Ovary (tissue), 9 donors: ENCODE results near the gene XPA. TPM values are rescaled to one million over a fixed set of nuclear protein-coding genes. Genes with fewer than 3 reads are reported as not detected.

ENCODE experiments used
- DNase-seq, 5 donors: peaks; one replicate each; pipeline ENCODE4 v3.0.0-alpha.2; 2019 to 2020
- H3K27ac ChIP-seq, 2 donors: fragments of 200-600 bp; one replicate each; pipeline versions ENCODE4 v1.5.1 to v1.8.0; 2019 to 2022
- H3K27me3 ChIP-seq: fragments of 200-600 bp; one replicate; pipeline ENCODE4 v1.8.0; 2022
- H3K36me3 ChIP-seq: fragments of 200-600 bp; sonication (generic); one replicate; pipeline ENCODE4 v1.5.1; 2019
- H3K4me1 ChIP-seq: one replicate; pipeline ENCODE4 v1.8.1; 2013; ENCODE audit warnings: mild to moderate bottlenecking, moderate library complexity; ENCODE audit not compliant: insufficient read depth
- H3K4me3 ChIP-seq: fragments of 200-600 bp; sonication (generic); one replicate; pipeline ENCODE4 v1.5.1; 2017
- H3K9me3 ChIP-seq, 2 donors: fragments of 200-600 bp in 1 of 2; sonication (generic) in 1 of 2; one replicate each; pipeline versions ENCODE4 v1.5.1 to v1.8.1; 2013 to 2019; ENCODE audit warnings: mild to moderate bottlenecking in 1 of 2, moderate library complexity in 1 of 2
- CTCF ChIP-seq, 3 donors: fragments of 450-650 bp in 2 of 3; fragments of 200-600 bp in 1 of 3; IDR thresholded peaks; one replicate each; pipeline versions ENCODE4 v1.5.1 to v1.8.0; 2016 to 2022; ENCODE audit warnings: antibody characterized with exemption in 3 of 3, mild to moderate bottlenecking in 1 of 3
- EP300 ChIP-seq: sonication (generic); formaldehyde crosslinking; IDR thresholded peaks from one replicate; pipeline ENCODE4 v1.6.1; 2017; ENCODE audit warnings: antibody characterized with exemption
- POLR2A ChIP-seq: fragments of 450-650 bp; IDR thresholded peaks from one replicate; pipeline ENCODE4 v1.6.1; 2017; ENCODE audit warnings: antibody characterized with exemption, mild to moderate bottlenecking, moderate library complexity
- WGBS, 3 donors: extraction: QIAGEN DNeasy Blood & Tissue Kit in 1 of 3; methylation state at CpG; one replicate each; pipeline versions ENCODE4 v1.1.5 to v1.1.7; 2013 to 2017; 5-methylcytosine and 5-hydroxymethylcytosine counted together
- intact Hi-C, 4 donors: fragments of 100-400 bp; cut with DNase I; formaldehyde crosslinking; loops; one replicate each; pipeline versions ENCODE4 v1.11.0 to v1.15.1; 2022 to 2023
- polyA plus RNA-seq, 2 donors: library from polyadenylated mRNA; stranded (reverse); fragments of 200-250 nt in 1 of 2; fragments of 350-450 nt in 1 of 2; fragmentation: Illumina TruSeq in 1 of 2; extraction: RNeasy Lipid Tissue Mini Kit (QIAGEN cat#74804) in 1 of 2; gene quantifications; one replicate each; pipeline ENCODE4 v1.2.3, GENCODE V29; 2013 to 2014
- total RNA-seq, 7 donors: library from RNA; depleted of rRNA in 2 of 7; stranded (reverse); fragments of >200 nt in 2 of 7; fragmentation: NEBNext Ultra II Directional in 3 of 7; extraction: Animal tissue kit (Norgen Biotek cat#: 25700) in 3 of 7; gene quantifications; one replicate each; pipeline versions ENCODE4 v1.1.0 to v1.2.4, GENCODE V29; 2016 to 2023
- donor health status: DM: no; HTN: no; CAD: no; lungs with moderate emphysema.
- donor health status: DM: no; HTN: no; CAD: no.
- donor health status: Bipolar disorder and iron deficiency.
- donor health status: DM: yes; HTN: yes; CAD: no.
- donor health status: DM: no; HTN: no; CAD: no.
- donor health status: DM: yes; HTN: yes; CAD: no.

Gene XPA
- total and polyA plus RNA-seq, 9 donors = 13.7 to 23.6 (median 16.7) TPM

GRCh38 chr9:97740848-97741821 lies 44.0 kb upstream of the XPA start:
- TF ChIP-seq POLR2A = no peak
- TF ChIP-seq CTCF (IDR thresholded peaks at IDR 0.05) = no peak
- no peak for TF ChIP-seq EP300
- H3K27ac ChIP-seq = no peak overlapping the region
- peaks cover 4% of the 10 kb centered on the region for H3K4me1 ChIP-seq
- H3K27me3 ChIP-seq = no peaks in the 10 kb centered on the region
- 2 to 4% (median 3%) methylated on average over 37 to 56 of the region's 56 CpGs for WGBS, 3 donors
- peak; percentile 33 to 61 (median 43) for DNase-seq
- peak overlapping the region; percentile 25 for H3K4me3 ChIP-seq
- peaks cover 0 to 3% of the 10 kb centered on the region in 2 donors for H3K9me3 ChIP-seq
- intact Hi-C loops = no loop called here
- no peaks in the 10 kb centered on the region for H3K36me3 ChIP-seq

DNA sequence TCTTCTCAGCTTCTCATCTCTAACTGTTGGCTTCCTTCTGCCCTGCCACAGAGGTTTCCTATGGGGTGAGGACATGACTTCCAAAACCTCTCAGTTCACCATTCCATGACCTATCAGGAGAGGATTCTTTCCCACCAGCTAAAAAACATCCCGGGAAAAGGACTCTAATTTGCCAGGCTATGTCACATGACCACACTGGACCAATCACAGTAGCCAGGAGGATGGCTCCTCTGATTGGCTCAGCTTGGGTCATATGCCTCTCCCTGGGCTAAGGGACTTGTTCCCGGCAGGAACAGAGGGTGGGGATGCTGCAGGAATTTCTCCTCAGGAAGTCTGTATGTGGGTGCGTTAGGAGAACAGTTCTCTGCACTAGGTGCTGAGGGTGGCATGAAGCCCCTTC lies 40.3 kb upstream of the XPA start:
- no peak for DNase-seq
- H3K4me1 ChIP-seq = peaks cover 4% of the 10 kb centered on the region
- no peak for TF ChIP-seq CTCF (IDR thresholded peaks at IDR 0.05)
- TF ChIP-seq POLR2A = no peak
- TF ChIP-seq EP300 = no peak
- no peaks in the 10 kb centered on the region for H3K36me3 ChIP-seq
- intact Hi-C loops = loop anchor here in 1 of 4 donors (10.0 kb wide), 1 partner anchor 137 kb away; no protein-coding TSS in a partner anchor
- H3K27me3 ChIP-seq = no peaks in the 10 kb centered on the region
- WGBS, 3 donors = 29 to 38% (median 30%) methylated on average over 3 of the region's 3 CpGs
- no peak overlapping the region for H3K4me3 ChIP-seq
- H3K27ac ChIP-seq = no peak overlapping the region
- H3K9me3 ChIP-seq = peaks cover 0 to 3% of the 10 kb centered on the region in 2 donors

- no peak for DNase-seq
- Histone ChIP-seq H3K4me3 (no peak overlapping the region), H3K27ac (no peak overlapping the region), H3K4me1 (no peaks in the 10 kb centered on the region), H3K36me3 (no peaks in the 10 kb centered on the region), H3K9me3 (no peaks in the 10 kb centered on the region), H3K27me3 (no peaks in the 10 kb centered on the region)
- intact Hi-C loops = loop anchor here in 1 of 4 donors (10.0 kb wide), 1 partner anchor 140 kb away; no protein-coding TSS in a partner anchor
- TF ChIP-seq POLR2A = no peak
- no peak for TF ChIP-seq CTCF (IDR thresholded peaks at IDR 0.05)
- no peak for TF ChIP-seq EP300
- 83 to 89% (median 84%) methylated on average over 7 of the region's 7 CpGs for WGBS, 3 donors
These were observed 38.0 kb upstream of the XPA start for GRCh38 chr9:97735070-97735600.

DNA sequence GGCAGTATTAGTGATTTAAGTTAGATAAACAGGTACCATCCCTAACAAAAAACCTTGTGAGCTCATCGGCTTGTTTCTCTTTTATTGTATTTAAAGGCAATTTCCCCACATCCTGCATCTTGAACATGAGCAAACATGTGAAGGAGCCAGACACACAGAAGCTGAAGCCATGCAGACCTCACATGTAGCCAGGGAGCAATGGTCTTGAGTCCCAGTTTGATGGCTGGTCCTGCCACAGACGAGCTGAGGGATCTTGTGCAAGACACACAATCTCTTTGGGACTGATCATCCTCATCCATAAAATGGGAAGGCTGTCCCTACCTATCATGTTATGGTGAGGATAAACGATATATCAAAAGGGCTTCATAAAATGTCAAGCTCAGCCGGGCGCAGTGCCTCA lies 29.6 kb upstream of the XPA start:
- Histone ChIP-seq H3K9me3 (no peaks in the 10 kb centered on the region), H3K36me3 (no peaks in the 10 kb centered on the region), H3K27ac (no peak overlapping the region), H3K4me3 (no peak overlapping the region), H3K27me3 (no peaks in the 10 kb centered on the region), H3K4me1 (no peaks in the 10 kb centered on the region)
- intact Hi-C loops = no loop called here
- WGBS, 3 donors = 78 to 85% (median 84%) methylated on average over 5 of the region's 5 CpGs
- TF ChIP-seq EP300 = no peak
- no peak for TF ChIP-seq POLR2A
- TF ChIP-seq CTCF (IDR thresholded peaks at IDR 0.05) = no peak
- DNase-seq = no peak
